HG02588 (cell line): ENCODE data around the gene DPF3.

ENCODE experiments used
- ATAC-seq: cut with Tn5 transposase; IDR thresholded peaks from one replicate; pipeline ENCODE4 v1.9.1; 2021; ENCODE audit warnings: mild to moderate bottlenecking, moderate library complexity; ENCODE audit not compliant: unreplicated experiment

The DPF3 gene

DNA sequence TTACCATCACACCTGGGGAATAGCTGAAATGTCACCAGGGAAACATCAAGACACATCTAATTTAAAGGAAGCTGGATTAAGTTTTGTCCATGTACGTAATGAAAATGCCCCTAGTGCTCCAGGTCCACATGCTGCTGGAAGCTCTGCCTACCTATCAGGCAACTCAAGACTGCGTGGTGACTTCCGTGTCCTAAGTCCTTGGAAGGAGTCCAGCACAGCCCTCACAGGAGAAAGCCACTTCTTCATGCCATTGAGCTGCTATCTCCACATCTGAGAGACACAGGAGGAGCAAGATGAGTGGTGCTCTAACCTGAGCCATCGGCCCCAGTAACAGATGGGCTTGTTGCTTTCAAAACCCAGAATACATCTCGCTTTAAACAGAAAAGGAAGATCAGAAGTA is 316.4 kb downstream of the DPF3 start:
- no peak for ATAC-seq

GRCh38 chr14:72576258-72576657 is 317.6 kb downstream of the DPF3 start:
- no peak for ATAC-seq

DNA sequence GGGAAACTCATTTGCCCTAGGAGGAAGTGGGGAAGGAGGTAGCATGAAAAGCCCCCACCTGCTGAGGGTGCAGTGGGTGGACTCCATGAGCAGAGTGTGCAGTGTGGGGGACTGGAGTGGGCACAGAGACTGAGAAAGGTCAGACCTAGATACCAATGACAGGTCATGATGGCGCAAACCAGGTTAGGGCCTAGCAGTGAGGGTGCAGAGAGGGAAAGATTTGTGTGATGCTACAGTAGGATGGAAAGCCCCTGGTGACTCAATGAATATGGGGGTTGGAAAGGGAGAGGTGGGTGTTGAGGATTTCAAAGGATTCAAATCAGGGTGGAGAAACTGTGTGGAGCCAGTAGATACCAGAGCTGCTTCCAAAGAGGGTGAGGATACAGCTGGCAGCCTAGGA is 319.2 kb downstream of the DPF3 start:
- no peak for ATAC-seq

GRCh38 chr14:72573725-72574417 is 320.0 kb downstream of the DPF3 start:
- ATAC-seq = no peak
